AG08396 (cell line): ENCODE results near the gene MAP3K1.
A peak's percentile ranks its signal among the peaks of the same experiment; 100 is the strongest.

Experiments used
- DNase-seq: peaks from one replicate; pipeline ENCODE4 v3.0.0; 2012; ENCODE audit warnings: low spot score, mixed read lengths

MAP3K1 gene

DNA sequence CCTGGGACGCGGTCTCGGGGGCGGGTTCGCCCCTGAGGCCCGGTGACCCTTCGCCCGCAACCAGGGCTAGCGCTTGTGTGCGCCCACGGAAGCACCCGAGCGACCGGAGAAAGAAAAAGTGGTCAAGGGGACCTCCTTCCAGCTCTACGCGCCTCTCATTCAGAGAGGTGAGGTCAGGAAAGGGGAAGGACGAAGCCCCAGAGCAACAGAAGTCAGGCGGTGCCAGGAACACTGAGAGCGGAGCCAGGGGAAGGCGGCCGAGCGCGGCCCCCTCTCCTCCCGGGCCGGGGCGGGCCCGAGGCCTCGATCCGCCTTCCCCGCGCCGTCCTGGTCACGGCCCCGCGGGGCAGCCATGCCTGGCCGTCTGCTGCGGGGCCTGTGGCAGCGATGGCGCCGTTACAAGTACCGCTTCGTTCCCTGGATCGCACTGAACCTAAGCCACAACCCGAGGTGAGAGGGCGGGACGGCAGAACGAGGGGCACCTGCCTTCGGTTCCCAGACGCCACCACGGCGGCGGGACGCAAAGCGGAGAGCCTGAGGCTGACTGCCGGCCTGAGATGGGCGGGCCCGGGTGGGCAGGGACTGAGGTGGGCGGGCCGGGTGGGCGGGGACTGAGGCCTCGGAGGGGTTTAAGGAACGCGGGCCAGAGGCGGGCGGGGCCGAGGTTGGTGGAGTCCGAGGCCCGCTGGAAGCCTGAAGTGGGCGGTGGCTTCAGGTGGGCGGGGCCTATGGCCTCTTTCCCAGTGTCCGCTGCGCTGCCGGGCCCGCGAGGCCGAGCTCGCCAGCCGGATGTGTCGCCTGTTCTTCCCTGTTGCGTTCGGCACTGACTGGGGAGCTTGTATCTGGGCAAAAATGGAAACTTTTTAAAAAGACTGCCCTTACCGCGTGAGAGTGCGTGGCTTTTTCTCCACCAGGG is 94.2 kb downstream of the MAP3K1 start, which contains the start of gene SETD9:
Gene SETD9, plus strand, starts transcription at position 303 of the 916 bp plus-strand sequence. Its CDS starts 50 bp downstream, at position 353.
- DNase-seq: peak; percentile 98

DNA sequence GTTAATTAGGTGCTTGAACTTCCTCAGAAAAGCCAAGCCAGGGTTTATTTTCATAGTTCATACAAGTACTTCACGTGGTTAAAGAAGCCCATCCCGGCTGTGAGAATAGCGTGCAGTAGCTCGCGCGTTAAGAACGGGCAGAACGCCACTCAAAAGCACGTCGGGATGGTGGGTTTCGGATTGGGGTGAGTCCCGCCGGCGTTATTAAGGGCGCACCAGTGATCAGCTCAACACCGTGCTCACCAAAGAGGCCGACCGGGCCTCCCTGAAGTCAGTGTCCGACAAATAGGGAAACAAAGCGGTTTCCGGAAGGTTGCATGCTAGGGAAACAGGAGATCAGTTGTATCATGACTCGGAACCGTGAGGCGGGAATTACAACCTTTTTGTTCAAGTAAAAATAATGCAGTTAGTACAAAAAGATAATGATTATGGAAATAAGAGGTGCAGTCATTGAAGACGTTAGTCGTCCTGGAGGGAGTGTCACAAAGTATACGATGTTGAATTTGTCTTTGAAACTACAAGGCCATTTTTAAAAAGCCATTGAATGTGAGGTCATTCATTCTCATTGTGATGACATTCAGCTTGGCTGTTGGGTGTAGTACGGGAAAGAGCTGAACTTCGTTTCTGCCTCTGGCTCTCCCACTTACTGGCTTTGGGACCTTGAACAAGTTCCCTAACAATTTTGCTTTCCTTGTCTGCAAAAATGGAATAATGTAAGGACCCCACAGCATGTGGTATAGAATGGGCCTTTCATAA is 95.0 kb downstream of the MAP3K1 start:
- DNase-seq: peak; percentile 33

DNA sequence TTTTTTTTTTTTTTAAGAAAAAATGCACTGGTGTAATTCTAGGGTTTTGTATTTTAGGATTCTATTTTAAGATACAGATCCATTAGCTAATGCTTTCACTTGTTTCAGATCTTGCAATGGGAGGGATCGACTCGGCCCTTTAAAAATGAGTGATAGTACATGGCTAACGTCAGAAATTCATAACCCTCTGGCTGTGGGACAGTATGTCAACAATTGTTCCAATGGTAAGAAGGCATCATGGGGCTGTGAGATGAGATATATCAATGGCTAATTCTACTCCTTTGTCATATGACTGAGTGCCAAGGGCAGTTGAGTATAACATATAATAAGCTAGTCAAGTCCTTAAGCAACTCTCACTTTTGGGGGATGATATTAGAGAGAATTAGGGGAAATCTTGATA is 98.4 kb downstream of the MAP3K1 start:
- no peak for DNase-seq

DNA sequence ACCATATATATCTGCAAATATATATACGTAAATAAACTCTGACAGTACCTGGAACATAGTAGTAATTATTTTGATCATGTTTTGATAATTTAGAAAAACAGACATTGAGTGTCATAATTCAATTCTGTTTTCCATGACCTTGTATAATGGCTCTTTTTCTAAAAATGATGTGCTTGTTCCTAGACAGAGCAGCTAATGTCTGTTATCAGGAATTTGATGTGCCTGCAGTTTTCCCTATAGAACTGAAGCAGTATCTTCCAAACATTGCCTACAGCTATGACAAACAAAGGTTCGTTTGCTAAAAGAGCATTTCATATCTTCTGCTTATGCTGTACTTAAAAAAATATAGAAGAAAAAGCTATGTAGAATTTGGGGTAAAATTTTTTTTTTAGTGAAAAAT is 99.3 kb downstream of the MAP3K1 start:
- no peak for DNase-seq

DNA sequence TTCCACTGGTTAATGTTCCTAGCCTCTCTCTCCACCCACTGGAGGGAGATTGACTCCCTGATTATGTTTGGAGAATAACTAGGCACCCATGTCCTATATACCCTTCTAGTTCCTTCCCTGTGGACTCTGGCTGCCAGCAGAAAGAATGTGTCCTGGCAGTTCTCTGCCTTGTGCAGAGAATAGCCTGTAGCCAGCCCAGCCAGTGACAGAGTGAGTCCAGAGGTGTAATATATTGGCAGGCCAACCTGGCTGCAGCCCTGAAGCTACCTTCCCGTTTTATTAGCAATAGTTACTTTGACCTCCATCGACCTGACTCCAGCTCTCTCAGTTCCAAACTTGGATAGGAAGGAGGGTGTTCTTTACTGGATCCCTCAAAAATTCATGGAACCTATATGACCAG is 102.2 kb downstream of the MAP3K1 start:
- no peak for DNase-seq

DNA sequence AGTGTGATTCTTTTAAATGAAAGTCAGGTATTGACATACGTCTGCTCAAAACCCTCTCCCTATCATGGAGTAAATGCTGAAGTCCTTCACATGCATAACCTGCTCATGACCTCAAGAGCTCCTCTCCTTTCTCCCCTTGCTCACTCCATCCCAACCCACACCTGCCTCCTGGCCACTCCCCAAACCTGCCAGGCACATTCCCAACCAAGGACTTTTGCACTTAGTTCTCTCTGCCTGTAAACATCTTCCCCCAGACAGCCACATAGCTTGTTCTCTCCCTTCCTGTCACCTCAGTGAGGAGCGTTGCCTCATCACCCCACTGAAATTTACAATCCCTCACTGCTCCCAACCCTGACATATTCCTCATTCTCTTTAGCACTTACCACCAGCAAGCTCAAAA is 102.7 kb downstream of the MAP3K1 start:
- DNase-seq: no peak

DNA sequence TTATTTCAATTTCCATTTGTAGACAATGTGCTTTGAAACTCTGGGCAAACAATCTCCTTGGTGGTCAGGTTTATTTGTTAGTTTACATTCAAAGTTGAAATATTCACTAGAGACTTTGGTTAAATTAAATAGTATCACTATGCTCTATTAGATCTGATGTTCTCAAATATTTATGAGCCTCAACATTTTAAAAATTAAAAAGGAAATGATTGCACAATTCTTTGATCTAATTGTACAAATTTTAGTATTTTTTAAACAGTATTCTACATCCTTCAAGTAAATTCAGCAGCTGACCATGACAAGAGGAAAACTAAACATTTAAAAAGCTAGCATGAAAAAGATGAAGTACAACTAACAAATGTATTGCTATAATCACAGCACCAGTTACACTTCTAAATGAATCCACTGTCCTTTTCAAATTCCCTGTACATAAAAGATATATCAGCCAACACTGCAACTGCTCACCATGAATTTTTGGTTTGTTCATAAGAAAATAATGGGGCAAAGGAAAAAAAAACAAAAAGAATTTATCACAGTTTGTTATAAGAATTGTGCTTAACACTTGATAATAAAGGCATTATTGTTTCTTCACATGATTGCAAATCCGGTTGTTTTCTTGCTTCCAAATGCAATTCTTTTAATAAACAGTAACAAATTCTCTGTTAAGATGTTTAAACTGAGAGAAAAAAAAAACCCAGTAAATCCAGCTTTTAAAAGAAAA is 104.8 kb downstream of the MAP3K1 start:
- no peak for DNase-seq

DNA sequence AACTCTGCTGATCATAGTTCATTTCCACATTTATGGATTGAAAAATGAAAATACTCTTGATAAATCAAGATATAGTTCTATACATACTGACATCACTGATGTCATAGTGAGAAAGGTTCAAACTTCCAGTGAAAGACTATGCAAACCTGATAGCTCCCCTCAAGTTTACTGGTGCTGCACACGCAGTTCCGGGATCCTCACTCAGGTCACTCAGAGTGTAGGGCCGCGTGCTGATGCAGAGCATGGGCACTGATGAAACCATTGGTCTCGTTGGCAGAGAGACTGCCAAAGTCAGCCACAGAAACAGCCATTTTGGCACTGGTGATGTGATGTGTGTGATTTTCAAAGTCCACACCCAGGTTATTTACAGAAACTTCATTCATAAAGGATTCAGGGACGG is 107.6 kb downstream of the MAP3K1 start:
- no peak for DNase-seq

DNA sequence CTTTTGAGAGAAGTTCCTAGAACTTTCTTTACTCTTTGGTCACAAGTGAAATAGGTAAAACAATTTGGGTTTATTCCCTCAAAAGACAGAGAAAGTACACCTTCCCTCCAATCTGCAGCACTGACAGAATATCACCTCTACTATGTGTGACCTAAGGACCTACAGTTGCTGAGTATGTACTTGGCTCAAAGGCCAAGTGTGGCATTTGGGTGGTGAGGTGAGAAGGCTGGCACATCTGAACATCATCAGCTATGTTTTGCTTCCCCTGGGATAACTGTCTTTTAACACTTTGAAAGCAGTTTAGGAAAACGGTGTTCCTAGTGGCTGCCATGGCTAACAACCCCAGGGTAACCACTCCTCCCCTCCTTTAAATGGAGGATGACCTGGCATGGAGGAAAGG is 119.0 kb downstream of the MAP3K1 start:
- no peak for DNase-seq

DNA sequence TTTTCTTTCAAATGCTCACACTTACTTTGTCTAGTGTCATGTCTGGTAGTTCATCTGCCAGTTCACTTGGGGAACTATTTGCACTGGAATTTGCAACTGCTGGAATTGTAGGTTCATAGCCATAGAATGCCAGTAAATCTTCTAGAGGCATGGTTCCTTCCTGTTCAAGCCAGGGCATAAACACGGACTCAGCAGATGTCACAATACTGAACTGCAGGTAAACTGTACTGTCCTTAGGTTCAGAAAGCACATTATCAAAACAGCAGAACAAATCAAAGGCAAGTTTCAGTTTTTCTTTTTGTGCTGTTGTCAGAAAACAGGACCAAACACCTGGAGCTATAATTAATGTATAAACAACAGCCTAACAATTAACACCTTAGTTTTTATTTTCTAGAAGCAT is 123.5 kb downstream of the MAP3K1 start:
- DNase-seq: no peak

DNA sequence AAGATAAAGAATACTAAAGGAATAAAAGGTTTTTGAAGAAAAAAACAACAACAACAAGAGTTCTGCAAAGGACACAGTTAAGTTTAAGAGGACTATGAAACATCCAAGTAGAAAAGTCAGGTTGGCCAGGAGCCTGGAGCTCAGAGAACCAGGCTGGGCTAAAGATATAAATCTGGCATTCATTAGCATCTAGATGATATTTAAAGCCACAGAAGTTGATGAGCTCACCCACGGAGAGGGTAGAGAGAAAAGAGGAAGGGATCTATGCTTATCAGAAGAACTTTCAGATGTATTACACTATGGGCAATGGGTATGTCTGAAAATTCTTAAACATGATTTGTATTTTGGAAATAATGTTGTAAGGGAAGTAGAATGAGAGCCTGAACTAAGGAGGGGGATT is 126.6 kb downstream of the MAP3K1 start:
- peak; percentile 11 for DNase-seq
